ENCODE data around the gene SAMSN1. TPM values are rescaled to one million over a fixed set of nuclear protein-coding genes. Genes with fewer than 3 reads are reported as not detected.

Gene SAMSN1
- total RNA-seq = 100 to 1,000 TPM in 1 of 2 experiments, 10 to 100 TPM in 1; 58.9 to 126 TPM

- ATAC-seq = peak; percentile 92
- Mint-ChIP-seq H3K9me3 (ENCODE audit: low read depth) (no peaks in the 10 kb centered on the region), H3K4me3 (peak within 1 kb of the TSS; percentile 88), H3K36me3 (peaks cover 23% of the 10 kb centered on the region), H3K27ac (peak within 1 kb of the TSS; percentile 93), H3K27me3 (no peaks in the 10 kb centered on the region), H3K4me1 (peaks cover 61% of the 10 kb centered on the region)
- peak; percentile 90 for DNase-seq
- CTCF ChIA-PET = interaction anchor here (1.4 kb wide), 1 partner anchor 20 kb away, joined by 3 read pairs; no protein-coding TSS in a partner anchor
These were observed at the start of gene SAMSN1 for GRCh38 chr21:14545906-14546480. SAMSN1 (minus strand) TSS chr21:14546315; CDS start chr21:14546261, 54 bp downstream.

DNA sequence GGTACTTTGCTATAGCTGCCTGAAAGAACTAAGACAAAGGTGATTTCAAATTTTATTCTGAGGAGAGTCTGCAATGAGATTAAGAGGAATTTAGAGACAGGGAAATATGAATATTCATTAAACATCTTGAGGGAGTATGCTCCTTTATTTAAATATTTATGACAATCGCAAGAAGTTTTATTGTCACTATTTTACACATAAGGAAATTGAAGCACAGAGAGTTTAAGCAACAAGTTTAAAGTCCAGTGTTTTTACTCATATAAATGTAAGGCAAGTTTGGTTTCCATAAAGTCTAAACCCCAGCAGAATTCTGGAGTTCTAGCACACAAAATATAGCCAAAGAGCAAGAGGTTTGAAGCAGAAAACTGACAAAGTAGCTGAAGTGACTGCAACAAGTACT is 49.3 kb upstream of the SAMSN1 start:
- ATAC-seq = no peak
- H3K4me3 Mint-ChIP-seq = no peak overlapping the region
- H3K36me3 Mint-ChIP-seq = peaks cover 36% of the 10 kb centered on the region
- peaks cover 22% of the 10 kb centered on the region for H3K4me1 Mint-ChIP-seq
- H3K9me3 Mint-ChIP-seq (ENCODE audit: low read depth) = peaks cover 13% of the 10 kb centered on the region
- DNase-seq = no peak
- no peaks in the 10 kb centered on the region for H3K27me3 Mint-ChIP-seq
- CTCF ChIA-PET = no interaction called here
- no peak overlapping the region for H3K27ac Mint-ChIP-seq

DNA sequence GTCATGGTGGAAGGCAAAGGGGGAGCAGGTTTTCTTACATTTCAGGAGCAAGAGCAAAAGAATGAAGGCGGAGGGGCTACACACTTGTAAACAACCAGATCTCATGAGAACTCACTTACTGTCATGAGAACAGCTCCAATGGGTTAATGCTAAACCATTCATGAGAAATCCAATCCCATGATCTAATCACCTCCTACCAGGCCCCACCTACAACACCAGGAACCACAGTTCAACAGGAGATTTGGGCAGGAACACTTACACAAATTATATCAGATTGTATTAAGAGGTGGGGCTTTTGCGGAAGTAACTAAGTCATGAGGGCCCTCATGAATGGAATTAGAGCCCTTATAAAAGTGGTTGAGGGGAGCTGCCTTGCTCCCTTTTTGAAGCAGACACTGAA is 48.9 kb upstream of the SAMSN1 start:
- DNase-seq (no peak), ATAC-seq (no peak)
- H3K27me3 Mint-ChIP-seq = no peaks in the 10 kb centered on the region
- H3K27ac Mint-ChIP-seq = no peak overlapping the region
- H3K36me3 Mint-ChIP-seq = peaks cover 33% of the 10 kb centered on the region
- peaks cover 13% of the 10 kb centered on the region for H3K9me3 Mint-ChIP-seq (ENCODE audit: low read depth)
- no peak overlapping the region for H3K4me3 Mint-ChIP-seq
- peaks cover 24% of the 10 kb centered on the region for H3K4me1 Mint-ChIP-seq
- CTCF ChIA-PET = no interaction called here

GRCh38 chr21:14593230-14593629 is 47.1 kb upstream of the SAMSN1 start:
- CTCF ChIA-PET = interaction anchor here (2.2 kb wide), 1 partner anchor 9 kb away, joined by 8 read pairs; no protein-coding TSS in a partner anchor
- H3K4me3 Mint-ChIP-seq = no peak overlapping the region
- no peaks in the 10 kb centered on the region for H3K27me3 Mint-ChIP-seq
- H3K27ac Mint-ChIP-seq = no peak overlapping the region
- peaks cover 29% of the 10 kb centered on the region for H3K4me1 Mint-ChIP-seq
- ATAC-seq (no peak), DNase-seq (no peak)
- H3K9me3 Mint-ChIP-seq (ENCODE audit: low read depth) = peaks cover 15% of the 10 kb centered on the region
- peaks cover 38% of the 10 kb centered on the region for H3K36me3 Mint-ChIP-seq

GRCh38 chr21:14592296-14593000 is 46.3 kb upstream of the SAMSN1 start:
- Mint-ChIP-seq H3K27me3 (no peaks in the 10 kb centered on the region), H3K9me3 (ENCODE audit: low read depth) (peaks cover 15% of the 10 kb centered on the region), H3K27ac (peak overlapping the region; percentile 61), H3K4me1 (peaks cover 29% of the 10 kb centered on the region), H3K4me3 (no peak overlapping the region), H3K36me3 (peaks cover 37% of the 10 kb centered on the region)
- no peak for DNase-seq
- CTCF ChIA-PET = interaction anchor here (0.9 to 2.2 kb wide), 5 partner anchors 10 to 170 kb away, joined by 3 to 8 read pairs (median 3); no protein-coding TSS in a partner anchor
- ATAC-seq = no peak

DNA sequence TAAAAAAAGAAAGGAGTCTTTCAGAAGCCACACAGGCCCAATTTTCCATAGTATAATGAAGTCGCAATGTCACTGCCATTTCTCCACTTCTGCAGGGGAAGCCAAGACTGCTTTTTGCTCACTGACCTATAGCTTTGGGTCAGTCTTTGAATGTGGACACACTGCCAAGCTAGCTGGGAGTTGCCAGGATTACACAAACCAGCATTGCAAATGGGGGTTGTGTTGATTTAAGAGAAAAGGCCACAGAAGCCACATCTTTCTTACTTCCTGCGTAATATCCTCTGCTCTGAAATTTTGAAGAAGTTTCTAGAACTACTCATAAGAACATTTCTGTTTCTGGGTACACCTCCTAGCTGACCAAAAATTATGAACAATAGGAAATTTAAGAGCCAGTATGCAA is 45.8 kb upstream of the SAMSN1 start:
- DNase-seq (peak; percentile 50), ATAC-seq (peak; percentile 53)
- CTCF ChIA-PET = interaction anchor here (0.8 to 2.2 kb wide), 7 partner anchors 10 to 171 kb away, joined by 3 to 8 read pairs (median 3); no protein-coding TSS in a partner anchor
- Mint-ChIP-seq H3K4me3 (no peak overlapping the region), H3K4me1 (peaks cover 29% of the 10 kb centered on the region), H3K27ac (peak overlapping the region; percentile 86), H3K9me3 (ENCODE audit: low read depth) (peaks cover 13% of the 10 kb centered on the region), H3K27me3 (no peaks in the 10 kb centered on the region), H3K36me3 (peaks cover 40% of the 10 kb centered on the region)

- H3K27ac Mint-ChIP-seq = peak overlapping the region; percentile 86
- CTCF ChIA-PET = interaction anchor here (0.8 to 2.2 kb wide), 5 partner anchors 11 to 171 kb away, joined by 3 to 8 read pairs (median 3); no protein-coding TSS in a partner anchor
- H3K27me3 Mint-ChIP-seq = no peaks in the 10 kb centered on the region
- ATAC-seq (peak; percentile 38), DNase-seq (no peak)
- peaks cover 29% of the 10 kb centered on the region for H3K4me1 Mint-ChIP-seq
- H3K36me3 Mint-ChIP-seq = peaks cover 36% of the 10 kb centered on the region
- peaks cover 10% of the 10 kb centered on the region for H3K9me3 Mint-ChIP-seq (ENCODE audit: low read depth)
- H3K4me3 Mint-ChIP-seq = no peak overlapping the region
These were observed 45.3 kb upstream of the SAMSN1 start for GRCh38 chr21:14591377-14591776.

GRCh38 chr21:14589855-14590563 is 43.9 kb upstream of the SAMSN1 start:
- DNase-seq = no peak
- H3K9me3 Mint-ChIP-seq (ENCODE audit: low read depth) = peaks cover 10% of the 10 kb centered on the region
- peak overlapping the region; percentile 42 for H3K4me3 Mint-ChIP-seq
- CTCF ChIA-PET = interaction anchor here (1.0 kb wide), 1 partner anchor 10 kb away, joined by 3 read pairs; no protein-coding TSS in a partner anchor
- H3K36me3 Mint-ChIP-seq = peaks cover 31% of the 10 kb centered on the region
- H3K4me1 Mint-ChIP-seq = peaks cover 29% of the 10 kb centered on the region
- H3K27ac Mint-ChIP-seq = peak overlapping the region; percentile 84
- H3K27me3 Mint-ChIP-seq = no peaks in the 10 kb centered on the region
- peak; percentile 88 for ATAC-seq

- peaks cover 17% of the 10 kb centered on the region for H3K36me3 Mint-ChIP-seq
- peaks cover 6% of the 10 kb centered on the region for H3K9me3 Mint-ChIP-seq (ENCODE audit: low read depth)
- DNase-seq = no peak
- no peak overlapping the region for H3K27ac Mint-ChIP-seq
- no peak for ATAC-seq
- CTCF ChIA-PET = no interaction called here
- no peak overlapping the region for H3K4me3 Mint-ChIP-seq
- H3K4me1 Mint-ChIP-seq = peaks cover 30% of the 10 kb centered on the region
- H3K27me3 Mint-ChIP-seq = no peaks in the 10 kb centered on the region
These were observed 41.2 kb upstream of the SAMSN1 start for GRCh38 chr21:14587266-14587665.

- CTCF ChIA-PET = no interaction called here
- peaks cover 19% of the 10 kb centered on the region for H3K4me1 Mint-ChIP-seq
- H3K4me3 Mint-ChIP-seq = no peak overlapping the region
- no peak overlapping the region for H3K27ac Mint-ChIP-seq
- H3K27me3 Mint-ChIP-seq = no peaks in the 10 kb centered on the region
- H3K9me3 Mint-ChIP-seq (ENCODE audit: low read depth) = peaks cover 4% of the 10 kb centered on the region
- H3K36me3 Mint-ChIP-seq = peaks cover 12% of the 10 kb centered on the region
- ATAC-seq (no peak), DNase-seq (no peak)
These were observed 39.0 kb upstream of the SAMSN1 start for GRCh38 chr21:14585122-14585521.

DNA sequence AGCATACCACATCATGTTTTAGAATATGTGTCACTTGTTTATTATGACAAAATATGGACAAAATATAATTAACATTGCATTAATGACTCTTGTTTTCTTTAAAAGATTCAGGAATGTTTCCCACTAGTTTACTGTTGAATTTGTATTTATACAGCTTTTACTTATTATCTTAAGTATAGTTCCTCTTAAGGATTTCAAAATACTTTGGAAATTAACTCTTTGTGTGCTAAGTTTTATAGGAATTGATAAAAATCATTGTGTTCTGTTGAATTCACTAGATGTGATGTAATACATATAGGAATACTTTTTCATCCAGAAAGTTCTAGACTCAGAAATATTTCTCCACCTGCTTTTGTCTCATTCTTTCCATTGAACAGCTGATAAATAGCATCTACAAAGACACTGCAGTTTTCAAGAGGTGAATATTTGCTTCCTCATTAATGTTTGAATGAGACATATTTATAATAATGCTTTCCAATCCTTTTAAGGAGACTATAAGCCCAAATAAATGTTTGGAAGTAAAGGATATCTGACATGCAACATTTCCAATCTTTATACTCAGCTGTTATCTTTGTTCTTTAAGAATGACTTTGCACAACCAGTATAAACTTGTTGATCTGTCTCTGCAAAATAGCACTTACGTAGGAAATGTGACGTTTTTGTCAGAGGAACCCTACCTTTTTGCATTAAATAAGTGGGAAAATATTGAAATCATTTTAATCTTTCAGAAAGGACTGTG is 38.4 kb upstream of the SAMSN1 start:
- no peak overlapping the region for H3K27ac Mint-ChIP-seq
- H3K36me3 Mint-ChIP-seq = peaks cover 14% of the 10 kb centered on the region
- H3K4me1 Mint-ChIP-seq = peaks cover 13% of the 10 kb centered on the region
- DNase-seq (no peak), ATAC-seq (no peak)
- peaks cover 4% of the 10 kb centered on the region for H3K9me3 Mint-ChIP-seq (ENCODE audit: low read depth)
- CTCF ChIA-PET = interaction anchor here (1.3 kb wide), 1 partner anchor 57 kb away, joined by 3 read pairs; no protein-coding TSS in a partner anchor
- H3K27me3 Mint-ChIP-seq = no peaks in the 10 kb centered on the region
- H3K4me3 Mint-ChIP-seq = no peak overlapping the region

DNA sequence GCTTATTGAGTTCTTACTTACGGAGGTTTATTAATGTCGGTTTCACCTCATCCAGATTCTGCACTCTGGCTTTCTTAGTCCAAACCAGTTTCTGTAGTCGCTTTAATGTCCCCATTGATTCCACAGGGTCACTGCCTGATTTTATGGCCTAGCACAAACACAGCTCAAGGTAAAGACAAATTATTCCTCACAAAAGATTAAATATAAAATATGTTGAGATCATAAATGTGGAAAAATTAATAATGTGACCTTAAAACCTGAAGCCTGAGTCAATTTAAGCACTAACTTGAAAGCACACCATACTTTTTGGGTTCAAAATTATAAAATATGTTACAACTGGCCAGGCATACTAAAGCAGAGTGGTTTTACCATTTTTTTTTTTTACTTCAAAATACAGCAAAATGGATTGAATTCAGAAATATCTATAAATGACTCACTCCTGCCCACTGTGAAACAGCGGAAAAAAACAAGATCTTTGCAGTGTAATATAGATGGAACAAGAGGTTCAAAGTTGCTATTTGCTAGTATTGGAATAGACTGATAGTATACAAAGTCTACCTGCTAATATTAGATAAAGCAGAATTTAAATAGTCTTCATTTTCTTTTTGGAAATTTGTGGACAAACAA is 37.6 kb upstream of the SAMSN1 start:
- Mint-ChIP-seq H3K9me3 (ENCODE audit: low read depth) (peaks cover 4% of the 10 kb centered on the region), H3K4me3 (no peak overlapping the region), H3K36me3 (peaks cover 14% of the 10 kb centered on the region), H3K27ac (no peak overlapping the region), H3K27me3 (no peaks in the 10 kb centered on the region), H3K4me1 (peaks cover 14% of the 10 kb centered on the region)
- CTCF ChIA-PET = interaction anchor here (1.3 kb wide), 1 partner anchor 56 kb away, joined by 3 read pairs; no protein-coding TSS in a partner anchor
- DNase-seq (no peak), ATAC-seq (peak; percentile 37)
